Neural crest cell (in vitro differentiated cells): ENCODE measurements around the gene LRRC1. TPM values are rescaled to one million over a fixed set of nuclear protein-coding genes. Genes with fewer than 3 reads are reported as not detected.

Source experiments
- DNase-seq: peaks from one replicate; pipeline ENCODE4 v3.0.0; 2021; ENCODE audit warnings: low read depth, mixed read lengths, low spot score
- H3K27ac Mint-ChIP-seq: one replicate; pipeline ENCODE4 v1.8.0; 2021; ENCODE audit warnings: mild to moderate bottlenecking, mixed read lengths; ENCODE audit not compliant: unreplicated experiment
- H3K27me3 Mint-ChIP-seq: 2 replicates; pipeline ENCODE4 v1.8.0; 2021; ENCODE audit warnings: low read depth, mild to moderate bottlenecking, mixed read lengths
- H3K36me3 Mint-ChIP-seq: 2 replicates; pipeline ENCODE4 v1.8.0; 2021; ENCODE audit warnings: low read depth, mild to moderate bottlenecking, mixed read lengths
- H3K4me1 Mint-ChIP-seq: 2 replicates; pipeline ENCODE4 v1.8.0; 2021; ENCODE audit warnings: mixed read lengths
- H3K4me3 Mint-ChIP-seq: one replicate; pipeline ENCODE4 v1.8.0; 2021; ENCODE audit warnings: mild to moderate bottlenecking, mixed read lengths
- H3K9me3 Mint-ChIP-seq: 2 replicates; pipeline ENCODE4 v1.8.0; 2021; ENCODE audit warnings: mixed read lengths
- total RNA-seq: library from RNA; stranded (reverse); gene quantifications from 2 replicates; pipeline ENCODE4 v1.2.1, GENCODE V29; 2021
- TF ChIP-seq, protein P1 (sequence below): fragments of 200-600 bp; sonication (generic); conservative IDR thresholded peaks from 2 replicates; pipeline ENCODE4 v1.5.0; 2021; ENCODE audit warnings: antibody characterized with exemption, mild to moderate bottlenecking

The LRRC1 gene
- total RNA-seq, 1 donor from 2014 or later = 6.6 TPM

DNA sequence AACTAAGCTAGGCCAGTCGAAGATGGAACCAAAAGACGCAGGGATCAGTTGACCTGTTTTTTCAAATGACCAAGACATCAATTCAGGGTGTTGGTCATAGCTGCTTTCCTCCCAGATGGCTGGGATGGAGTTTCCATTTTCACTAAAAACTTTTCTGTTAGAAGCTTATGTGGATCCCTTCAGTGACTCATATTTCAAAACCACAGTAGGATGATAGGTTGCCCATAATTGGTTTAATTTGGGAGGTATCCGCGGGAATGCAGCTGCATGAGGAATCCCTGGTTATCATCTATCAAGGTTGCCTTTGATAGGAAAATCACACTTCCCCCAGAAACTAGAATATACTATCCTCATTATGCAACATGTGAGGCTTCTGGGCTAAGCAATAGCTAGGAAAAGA, 165.5 kb downstream of the LRRC1 start:
- TF ChIP-seq, protein P1, sequence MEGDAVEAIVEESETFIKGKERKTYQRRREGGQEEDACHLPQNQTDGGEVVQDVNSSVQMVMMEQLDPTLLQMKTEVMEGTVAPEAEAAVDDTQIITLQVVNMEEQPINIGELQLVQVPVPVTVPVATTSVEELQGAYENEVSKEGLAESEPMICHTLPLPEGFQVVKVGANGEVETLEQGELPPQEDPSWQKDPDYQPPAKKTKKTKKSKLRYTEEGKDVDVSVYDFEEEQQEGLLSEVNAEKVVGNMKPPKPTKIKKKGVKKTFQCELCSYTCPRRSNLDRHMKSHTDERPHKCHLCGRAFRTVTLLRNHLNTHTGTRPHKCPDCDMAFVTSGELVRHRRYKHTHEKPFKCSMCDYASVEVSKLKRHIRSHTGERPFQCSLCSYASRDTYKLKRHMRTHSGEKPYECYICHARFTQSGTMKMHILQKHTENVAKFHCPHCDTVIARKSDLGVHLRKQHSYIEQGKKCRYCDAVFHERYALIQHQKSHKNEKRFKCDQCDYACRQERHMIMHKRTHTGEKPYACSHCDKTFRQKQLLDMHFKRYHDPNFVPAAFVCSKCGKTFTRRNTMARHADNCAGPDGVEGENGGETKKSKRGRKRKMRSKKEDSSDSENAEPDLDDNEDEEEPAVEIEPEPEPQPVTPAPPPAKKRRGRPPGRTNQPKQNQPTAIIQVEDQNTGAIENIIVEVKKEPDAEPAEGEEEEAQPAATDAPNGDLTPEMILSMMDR = no peak
- Mint-ChIP-seq H3K36me3 (no peaks in the 10 kb centered on the region), H3K4me1 (no peaks in the 10 kb centered on the region)

DNA sequence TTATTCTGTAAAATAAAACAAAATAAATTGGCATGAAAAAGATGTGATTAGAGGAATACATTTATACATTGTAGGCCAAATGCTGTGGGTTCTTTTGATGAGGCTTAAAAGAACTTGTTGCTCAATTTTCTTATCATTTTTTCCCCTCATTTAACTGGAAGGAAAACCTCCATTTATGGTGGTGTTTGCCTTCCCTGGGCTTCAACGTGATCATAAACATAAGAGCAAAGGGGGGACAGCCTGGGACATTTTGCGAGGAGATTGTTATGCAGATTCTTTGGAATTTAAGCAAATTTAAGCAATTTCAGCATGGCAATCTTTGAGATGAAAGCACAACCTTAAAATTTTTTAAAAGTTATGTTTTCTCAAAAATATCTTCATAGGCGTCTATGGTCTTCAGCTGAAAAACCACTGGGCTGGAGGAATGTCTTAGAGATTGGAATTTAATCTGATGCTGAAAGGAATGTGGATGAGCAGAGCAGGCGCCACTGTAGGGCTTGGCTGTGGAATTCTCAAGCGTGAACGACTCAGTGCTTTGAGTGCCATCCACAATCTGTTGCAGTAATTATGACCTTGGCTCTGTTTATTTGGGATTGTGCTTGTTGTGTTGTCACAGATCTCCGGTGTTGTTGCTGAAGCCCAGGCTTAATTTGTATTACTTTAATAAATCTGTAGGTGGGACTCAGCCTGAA, 167.0 kb downstream of the LRRC1 start:
- Mint-ChIP-seq H3K27me3 (peaks cover 4% of the 10 kb centered on the region), H3K9me3 (no peaks in the 10 kb centered on the region), H3K36me3 (no peaks in the 10 kb centered on the region), H3K27ac (no peak overlapping the region), H3K4me3 (no peak overlapping the region), H3K4me1 (no peaks in the 10 kb centered on the region)
- TF ChIP-seq, protein P1 = no peak
- no peak for DNase-seq

More for the DNA sequence above, 165.5 kb downstream of the LRRC1 start:
- Mint-ChIP-seq H3K27ac (no peak overlapping the region), H3K9me3 (no peaks in the 10 kb centered on the region), H3K27me3 (peaks cover 6% of the 10 kb centered on the region), H3K4me3 (no peak overlapping the region)
- no peak for DNase-seq

DNA sequence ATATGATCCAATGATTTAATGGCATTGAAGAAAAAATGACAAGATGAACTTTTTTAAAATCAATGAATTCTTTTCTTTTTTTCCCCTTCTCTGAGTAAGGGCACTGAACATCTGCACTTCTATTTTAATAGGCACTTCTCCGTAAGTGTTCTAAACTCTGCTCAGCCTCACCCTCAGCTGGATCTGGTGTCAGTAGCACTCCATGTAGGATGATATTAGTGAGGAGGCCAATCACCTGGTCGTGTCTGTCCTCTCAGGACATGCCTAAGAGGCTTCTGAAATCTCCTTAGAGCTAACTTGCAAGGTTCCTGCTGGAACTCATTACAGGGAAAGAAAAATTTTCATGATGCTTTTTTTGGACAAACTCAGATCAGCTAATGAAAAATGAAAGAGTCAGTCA, 167.8 kb downstream of the LRRC1 start:
- peaks cover 2% of the 10 kb centered on the region for H3K27me3 Mint-ChIP-seq
- no peak overlapping the region for H3K27ac Mint-ChIP-seq
- H3K4me3 Mint-ChIP-seq = no peak overlapping the region
- H3K9me3 Mint-ChIP-seq = no peaks in the 10 kb centered on the region
- DNase-seq = no peak
- H3K36me3 Mint-ChIP-seq = no peaks in the 10 kb centered on the region
- TF ChIP-seq, protein P1 = no peak
- H3K4me1 Mint-ChIP-seq = no peaks in the 10 kb centered on the region

DNA sequence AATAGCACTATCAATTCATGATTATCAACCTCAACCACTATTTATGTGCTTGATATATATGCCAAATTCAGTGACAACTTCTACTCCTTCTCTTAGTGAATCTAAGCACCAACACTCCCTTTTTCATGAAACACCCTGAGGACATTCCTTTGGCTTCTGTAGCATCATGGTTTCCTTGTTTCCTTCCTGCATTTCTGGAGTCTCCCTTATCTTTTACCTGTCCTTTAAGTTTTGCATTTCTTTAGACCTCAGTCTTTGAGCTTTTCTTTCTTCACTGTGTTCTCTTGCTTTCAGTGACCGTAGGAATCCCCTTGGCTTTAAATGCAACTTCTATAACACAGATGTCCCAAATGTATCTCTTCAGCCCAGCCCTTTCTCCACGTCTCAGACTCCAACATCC, 172.6 kb downstream of the LRRC1 start:
- Mint-ChIP-seq H3K9me3 (no peaks in the 10 kb centered on the region), H3K4me1 (no peaks in the 10 kb centered on the region), H3K27me3 (no peaks in the 10 kb centered on the region), H3K27ac (no peak overlapping the region), H3K4me3 (no peak overlapping the region), H3K36me3 (no peaks in the 10 kb centered on the region)
- no peak for DNase-seq
- TF ChIP-seq, protein P1 = no peak

Other genes with a start within 250 kb of the LRRC1 start
- 22.6 and 27.5 TPM in 2 replicates for gene GCLC, start 249.9 kb upstream of the LRRC1 start, total RNA-seq
- 0.20 and 0.33 TPM in 2 replicates for gene KLHL31, start 129.2 kb upstream of the LRRC1 start, total RNA-seq